Stimulated activated CD4-positive, alpha-beta T cell treated with anti-CD3 and anti-CD28 coated beads, TNF-alpha, amount 100 ng/mL, for 24 hours (primary cell): ENCODE measurements around the gene SGF29.
"Not testable (repeated sequence)": the region's sequence is repeated elsewhere in the genome, so short reads cannot be mapped to it uniquely, and the experiment has no call there.

Experiments used
- DNase-seq, 3 experiments: peaks; one replicate each; pipeline ENCODE4 v3.0.0-alpha.2; 2020; ENCODE audit warnings: low read depth in 3 of 3

SGF29 gene

GRCh38 chr16:28595451-28595850, 41.7 kb downstream of the SGF29 start:
- not testable (repeated sequence) for DNase-seq

- DNase-seq, result no peak
Observed at GRCh38 chr16:28596115-28596630, 42.5 kb downstream of the SGF29 start.

- no peak for DNase-seq
Observed at GRCh38 chr16:28596840-28597691, 43.3 kb downstream of the SGF29 start, which contains the start of gene SULT1A2. Gene SULT1A2, minus strand, starts transcription at chr16:28597050. Its CDS starts 1,120 bp downstream, at chr16:28595930.

GRCh38 chr16:28597692-28598261, 44.1 kb downstream of the SGF29 start:
- DNase-seq, result no peak

GRCh38 chr16:28599377-28600285, 45.9 kb downstream of the SGF29 start:
- not testable (repeated sequence) for DNase-seq

GRCh38 chr16:28600965-28601364, 47.2 kb downstream of the SGF29 start:
- not testable (repeated sequence) for DNase-seq

- DNase-seq, result not testable (repeated sequence)
Observed at GRCh38 chr16:28601589-28601988, 47.9 kb downstream of the SGF29 start.

GRCh38 chr16:28602062-28602461, 48.3 kb downstream of the SGF29 start:
- DNase-seq, result not testable (repeated sequence)

GRCh38 chr16:28602529-28602928, 48.8 kb downstream of the SGF29 start:
- no peak for DNase-seq

GRCh38 chr16:28603381-28604185, 49.9 kb downstream of the SGF29 start:
- no peak for DNase-seq

GRCh38 chr16:28604186-28604565, 50.5 kb downstream of the SGF29 start:
- no peak for DNase-seq

GRCh38 chr16:28606291-28607115, 52.8 kb downstream of the SGF29 start:
- no peak for DNase-seq

GRCh38 chr16:28607116-28607623, 53.5 kb downstream of the SGF29 start:
- DNase-seq, result no peak

- DNase-seq, result not testable (repeated sequence)
Observed at GRCh38 chr16:28607681-28608495, 54.2 kb downstream of the SGF29 start.

- not testable (repeated sequence) for DNase-seq
Observed at GRCh38 chr16:28608496-28608808, 54.7 kb downstream of the SGF29 start.

- DNase-seq, result not testable (repeated sequence)
Observed at GRCh38 chr16:28608867-28609596, 55.3 kb downstream of the SGF29 start.

GRCh38 chr16:28609631-28610594, 56.2 kb downstream of the SGF29 start, which contains the start of gene SULT1A1:
Gene SULT1A1, minus strand, starts transcription at chr16:28610044. Its CDS starts 1,189 bp downstream, at chr16:28608855.
- DNase-seq, result no peak
